Measurements from ENCODE around the gene CAPN12.

Gene CAPN12

GRCh38 chr19:38737281-38737865 is 6.9 kb downstream of the CAPN12 start:
- no peak for DNase-seq

DNA sequence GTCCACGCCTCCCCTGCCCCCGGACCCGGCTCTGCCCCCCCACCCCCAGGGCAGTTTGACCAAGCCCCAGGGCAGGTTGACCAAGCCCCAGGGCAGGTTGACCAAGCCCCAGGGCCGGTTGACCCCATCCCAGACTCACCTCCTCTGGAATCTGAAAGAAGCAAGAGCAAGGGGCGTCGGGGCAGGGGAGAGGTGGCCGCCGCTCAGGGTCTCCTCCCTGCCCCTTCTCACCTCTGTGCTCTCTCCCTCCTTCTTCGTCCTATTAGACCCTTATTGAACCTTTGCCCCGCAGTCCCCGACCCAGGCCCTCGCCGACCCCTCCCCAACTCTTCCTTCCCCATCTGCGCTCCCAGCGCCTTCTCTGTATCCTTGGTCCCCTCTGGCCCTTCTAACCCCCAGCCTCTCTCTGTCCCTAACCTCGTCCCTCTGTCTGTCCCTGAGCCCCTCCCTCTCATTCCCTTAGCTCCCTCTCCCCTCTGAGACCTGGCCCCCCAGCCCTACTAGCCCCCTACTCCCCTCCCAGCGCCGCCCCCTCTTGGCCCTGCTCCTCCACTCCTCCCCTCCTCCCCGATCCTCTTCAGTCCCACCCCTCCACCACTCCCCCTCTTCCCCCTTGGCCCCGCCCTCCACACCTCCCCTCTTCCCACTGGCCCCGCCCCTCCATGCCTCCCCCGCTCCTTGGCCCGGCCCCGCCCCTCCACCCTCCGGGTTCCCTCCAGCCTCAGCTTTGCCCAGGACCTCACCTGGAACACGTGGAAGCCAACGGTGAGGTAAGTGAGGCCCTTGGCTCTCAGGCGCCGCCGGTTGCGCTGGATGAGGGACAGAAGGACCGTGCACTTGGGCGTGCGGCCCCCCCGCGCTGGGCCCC is 7.6 kb downstream of the CAPN12 start:
- DNase-seq = peak; percentile 52

GRCh38 chr19:38736036-38736412 is 8.2 kb downstream of the CAPN12 start:
- peak; percentile 21 for DNase-seq

DNA sequence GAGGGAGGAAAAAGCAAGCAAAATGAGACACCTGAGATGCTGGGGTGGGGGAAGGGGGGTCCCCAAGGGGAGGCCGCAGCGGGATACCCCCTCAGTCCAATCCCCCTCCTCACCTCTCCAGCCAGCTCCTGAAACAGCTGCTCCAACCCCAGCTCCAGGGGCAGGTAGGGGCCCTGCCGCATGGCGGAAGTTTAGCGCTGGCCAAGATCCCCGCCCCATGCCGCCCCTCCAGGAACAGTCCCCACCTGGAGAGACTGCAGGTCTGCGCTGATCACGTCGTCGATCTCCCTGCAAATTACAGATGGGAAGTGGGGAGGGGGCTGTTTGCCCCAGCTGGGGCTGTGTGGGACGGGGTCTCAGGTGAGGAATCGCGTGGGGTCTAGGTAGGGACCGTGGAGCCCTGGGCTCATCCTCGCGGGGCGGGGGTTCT is 9.0 kb downstream of the CAPN12 start:
- peak; percentile 22 for DNase-seq

- DNase-seq = no peak
These were observed 9.6 kb downstream of the CAPN12 start for GRCh38 chr19:38734426-38735256.

DNA sequence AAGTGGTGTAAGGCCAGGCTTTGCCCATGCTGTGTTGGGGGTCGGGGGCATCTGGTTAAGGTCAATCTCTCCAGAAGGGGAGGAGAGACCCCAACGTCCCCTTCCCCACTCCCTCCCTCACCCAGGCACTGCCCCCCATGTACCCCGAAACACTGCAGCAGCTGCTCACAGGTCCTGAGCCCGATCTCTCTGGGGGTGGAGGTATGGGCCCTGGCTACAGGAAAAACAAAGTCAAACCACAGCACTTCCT is 10.2 kb downstream of the CAPN12 start:
- no peak for DNase-seq

- no peak for DNase-seq
These were observed 10.6 kb downstream of the CAPN12 start for GRCh38 chr19:38733493-38734175.

GRCh38 chr19:38733241-38733492 is 11.1 kb downstream of the CAPN12 start:
- DNase-seq = no peak

DNA sequence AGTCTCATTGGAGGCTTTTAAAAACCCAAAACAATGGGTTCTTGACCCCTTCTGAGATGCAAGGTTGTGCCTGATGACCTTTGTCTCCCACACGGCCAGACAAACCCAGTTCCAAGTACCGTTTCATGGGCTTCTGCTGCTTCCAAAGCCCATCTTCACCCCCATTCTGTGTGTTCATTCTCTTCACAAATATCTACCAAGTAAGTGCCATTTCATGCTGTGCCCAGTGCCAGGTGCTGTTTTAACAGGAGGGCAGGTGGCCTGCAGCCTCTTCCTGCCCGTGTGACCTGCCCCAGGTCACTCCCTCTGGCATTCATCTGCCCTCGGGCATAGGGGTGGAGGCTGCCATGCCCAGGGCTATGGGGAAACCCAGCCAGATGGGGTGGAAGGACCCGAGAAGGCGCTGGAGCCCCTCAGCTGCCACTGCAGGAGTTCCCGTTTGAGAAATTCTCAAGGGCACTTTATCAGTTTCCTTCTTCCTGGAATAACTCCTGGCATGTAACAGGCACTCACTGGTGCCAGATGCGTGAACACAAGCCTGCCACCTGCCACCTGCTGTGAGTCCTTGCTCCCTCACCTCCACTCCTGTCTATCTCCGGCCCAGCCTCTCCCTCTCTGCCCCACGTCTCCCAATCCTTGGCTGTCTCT is 12.5 kb downstream of the CAPN12 start:
- no peak for DNase-seq

- DNase-seq = no peak
These were observed 13.3 kb downstream of the CAPN12 start for GRCh38 chr19:38730731-38731589.

GRCh38 chr19:38730470-38730730 is 13.9 kb downstream of the CAPN12 start:
- no peak for DNase-seq

GRCh38 chr19:38729653-38730469 is 14.4 kb downstream of the CAPN12 start:
- peak; percentile 69 for DNase-seq

DNA sequence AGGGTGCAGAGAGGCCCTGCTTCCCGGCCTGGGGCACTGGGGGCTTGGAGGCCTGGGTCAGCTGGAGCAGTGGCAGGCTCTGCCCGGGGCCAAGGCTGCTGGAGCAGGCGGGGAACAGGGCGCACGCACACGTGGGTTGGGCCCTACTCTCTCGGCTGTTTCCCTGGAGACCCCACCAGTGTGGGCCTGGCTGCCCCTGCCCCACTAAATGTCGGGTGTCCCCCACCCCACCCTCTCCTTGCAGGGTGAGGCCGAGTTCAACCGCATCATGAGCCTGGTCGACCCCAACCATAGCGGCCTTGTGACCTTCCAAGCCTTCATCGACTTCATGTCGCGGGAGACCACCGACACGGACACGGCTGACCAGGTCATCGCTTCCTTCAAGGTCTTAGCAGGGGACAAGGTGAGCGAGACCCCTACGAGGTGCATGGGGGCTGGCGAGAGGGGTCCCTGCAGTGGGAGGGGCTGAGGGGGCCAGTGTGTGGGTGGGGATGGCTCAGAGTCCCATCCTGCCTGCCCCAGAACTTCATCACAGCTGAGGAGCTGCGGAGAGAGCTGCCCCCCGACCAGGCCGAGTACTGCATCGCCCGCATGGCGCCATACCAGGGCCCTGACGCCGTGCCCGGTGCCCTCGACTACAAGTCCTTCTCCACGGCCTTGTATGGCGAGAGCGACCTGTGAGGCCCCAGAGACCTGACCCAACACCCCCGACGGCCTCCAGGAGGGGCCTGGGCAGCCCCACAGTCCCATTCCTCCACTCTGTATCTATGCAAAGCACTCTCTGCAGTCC is 15.3 kb downstream of the CAPN12 start:
- no peak for DNase-seq

DNA sequence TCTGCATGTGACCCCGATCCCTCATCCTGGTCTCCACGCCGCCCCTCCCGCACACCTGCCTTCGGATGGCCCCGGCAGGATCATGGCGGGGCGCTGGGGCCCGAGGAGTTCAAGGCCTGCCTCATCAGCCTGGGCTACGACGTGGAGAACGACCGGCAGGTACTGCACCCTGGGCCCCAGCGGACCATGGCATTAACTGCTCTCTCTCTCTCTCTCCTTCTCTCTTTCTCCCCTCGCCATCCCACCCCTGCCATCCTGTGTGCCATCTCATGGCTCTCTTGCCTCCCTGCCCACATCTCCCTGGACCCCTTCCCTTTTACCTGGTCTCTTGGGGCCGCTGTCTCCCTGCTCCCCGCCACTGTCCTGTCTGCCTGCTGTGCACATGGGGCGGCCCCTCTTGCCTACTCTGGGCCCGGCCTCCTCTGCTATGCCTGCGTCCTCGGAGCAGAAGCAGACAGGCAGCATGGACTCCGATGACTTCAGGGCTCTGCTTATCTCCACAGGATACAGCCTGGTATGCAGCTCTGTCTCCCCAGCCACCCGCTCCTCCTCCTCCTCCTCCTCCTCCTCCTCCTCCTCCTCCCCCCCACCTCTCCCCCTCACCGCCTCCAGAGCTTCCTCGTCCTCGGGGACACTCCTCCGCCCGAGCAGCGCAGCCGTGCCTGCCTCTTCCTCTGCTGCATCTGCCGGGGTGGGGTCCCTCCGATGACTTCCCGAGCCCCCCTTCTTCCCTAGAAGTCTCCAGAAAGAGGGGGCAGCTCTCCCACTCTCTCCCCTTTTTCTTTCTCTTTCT is 16.2 kb downstream of the CAPN12 start:
- DNase-seq = no peak

DNA sequence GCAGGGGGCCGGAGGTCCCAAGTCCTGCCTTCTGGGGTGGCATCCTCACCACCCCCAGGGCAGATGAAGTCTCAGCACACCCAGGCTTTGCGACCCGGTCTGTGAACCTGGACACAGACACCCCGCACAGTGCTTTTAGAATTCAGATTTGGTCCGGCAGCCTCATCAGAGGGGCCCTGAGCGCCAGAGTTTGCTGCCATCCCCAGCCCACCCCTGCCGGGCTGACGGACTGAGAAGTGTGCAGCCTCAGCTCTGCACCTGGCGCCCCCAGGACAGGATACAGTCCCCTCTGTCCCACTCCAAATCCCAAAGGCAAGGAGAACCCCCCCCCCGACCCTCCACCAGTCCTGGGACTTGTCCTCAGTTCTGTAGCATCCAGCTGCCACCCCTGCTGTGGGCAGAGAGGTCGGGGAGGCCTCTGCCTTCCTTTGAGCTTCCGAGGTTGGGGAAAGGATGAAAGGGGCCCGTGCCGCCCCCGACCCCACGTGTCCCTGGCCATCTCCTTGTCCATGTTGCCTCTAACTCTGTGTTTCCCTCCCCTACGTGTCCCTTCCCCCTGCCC is 16.9 kb downstream of the CAPN12 start:
- no peak for DNase-seq

GRCh38 chr19:38726761-38727301 is 17.4 kb downstream of the CAPN12 start:
- no peak for DNase-seq

DNA sequence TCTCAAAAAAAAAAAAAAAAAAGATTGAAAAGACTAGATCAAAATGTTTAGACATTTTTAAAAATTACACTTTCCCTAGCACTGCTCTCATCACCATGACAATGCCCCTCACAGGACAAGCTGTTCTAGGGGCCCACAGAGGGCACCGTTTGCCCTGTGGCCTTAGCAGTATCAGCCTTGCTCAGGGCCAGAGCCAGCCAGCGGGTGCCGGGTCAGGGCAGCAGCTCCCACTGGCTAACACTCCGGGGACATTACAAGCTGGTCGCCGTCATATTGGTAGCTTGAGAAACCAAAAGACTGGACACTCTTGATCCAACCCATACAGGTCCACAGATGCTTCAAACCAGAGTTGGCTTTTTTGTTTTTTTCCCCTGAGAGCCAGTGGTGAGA is 18.0 kb downstream of the CAPN12 start:
- DNase-seq = no peak

- no peak for DNase-seq
These were observed 18.6 kb downstream of the CAPN12 start for GRCh38 chr19:38725469-38726283.
